DMS79 treated with DMSO at 0.1 percent for 48 hours (cell line): ENCODE results near the gene IPO11.
"Not testable (repeated sequence)": the region's sequence is repeated elsewhere in the genome, so short reads cannot be mapped to it uniquely, and the experiment has no call there.

Experiments used
- DNase-seq: peaks from one replicate; lab custom pipeline; 2025; lab: John Stamatoyannopoulos, UW

IPO11 gene

GRCh38 chr5:62645223-62645622 is 232.7 kb downstream of the IPO11 start:
- DNase-seq: no peak

DNA sequence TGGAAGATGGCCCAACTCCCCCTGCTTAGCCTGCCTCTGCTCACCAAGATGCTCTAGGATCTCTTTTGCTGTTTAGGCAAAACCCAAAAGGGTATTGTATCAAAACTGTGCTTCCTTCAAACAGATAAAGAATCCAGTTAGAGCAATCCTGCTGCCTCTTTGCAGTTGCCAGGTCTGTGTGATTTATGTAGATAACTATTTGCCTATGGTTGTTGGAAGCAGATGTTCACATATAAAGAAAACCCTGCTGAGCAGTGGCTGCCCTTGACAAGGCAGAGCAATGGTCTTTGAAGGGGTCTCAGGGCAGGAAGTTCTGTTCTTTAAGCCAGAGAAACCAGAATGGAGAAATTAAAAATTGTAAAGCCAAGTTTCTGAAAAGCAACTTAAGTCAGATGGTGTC is 234.7 kb downstream of the IPO11 start:
- no peak for DNase-seq

GRCh38 chr5:62649025-62649424 is 236.5 kb downstream of the IPO11 start:
- no peak for DNase-seq

- DNase-seq: no peak
Observed at GRCh38 chr5:62649476-62650113, 237.0 kb downstream of the IPO11 start.

- DNase-seq: no peak
Observed at GRCh38 chr5:62650197-62650596, 237.6 kb downstream of the IPO11 start.

- no peak for DNase-seq
Observed at GRCh38 chr5:62652225-62652624, 239.7 kb downstream of the IPO11 start.

- DNase-seq: no peak
Observed at GRCh38 chr5:62653001-62653863, 240.7 kb downstream of the IPO11 start.

DNA sequence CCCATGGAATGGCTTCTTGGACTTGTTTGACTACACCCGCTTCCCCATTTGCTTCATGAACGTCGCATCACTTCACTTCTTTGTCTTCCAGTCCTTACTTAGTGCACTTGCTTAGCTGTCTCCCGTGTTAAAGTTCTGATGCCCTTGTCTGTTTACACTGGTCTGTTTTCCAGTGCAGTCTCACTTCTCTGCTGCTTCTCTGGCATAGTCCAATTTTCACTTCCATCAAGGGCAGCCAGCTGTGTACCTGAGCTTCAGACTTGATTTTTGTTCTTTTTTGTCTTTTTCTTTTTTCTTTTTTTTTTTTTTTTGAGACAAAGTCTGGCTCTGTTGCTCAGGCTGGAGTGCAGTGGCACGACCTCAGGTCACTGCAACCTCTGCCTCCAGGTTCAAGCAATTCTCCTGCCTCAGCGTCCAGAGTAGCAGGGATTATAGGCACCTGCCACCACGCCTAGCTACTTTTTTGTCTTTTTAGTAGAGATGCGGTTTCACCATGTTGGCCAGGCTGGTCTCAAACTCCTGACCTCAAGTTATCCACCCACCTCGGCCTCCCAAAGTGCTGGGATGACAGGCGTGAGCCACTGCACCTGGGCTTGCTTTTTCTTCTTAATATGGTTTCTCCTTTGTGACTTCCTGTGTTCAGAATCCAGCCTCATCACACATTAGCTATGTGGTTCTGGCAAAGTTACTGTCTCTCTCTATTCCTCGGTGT is 241.5 kb downstream of the IPO11 start:
- no peak for DNase-seq

- not testable (repeated sequence) for DNase-seq
Observed at GRCh38 chr5:62657772-62658171, 245.2 kb downstream of the IPO11 start.

- no peak for DNase-seq
Observed at GRCh38 chr5:62661126-62661525, 248.6 kb downstream of the IPO11 start.

DNA sequence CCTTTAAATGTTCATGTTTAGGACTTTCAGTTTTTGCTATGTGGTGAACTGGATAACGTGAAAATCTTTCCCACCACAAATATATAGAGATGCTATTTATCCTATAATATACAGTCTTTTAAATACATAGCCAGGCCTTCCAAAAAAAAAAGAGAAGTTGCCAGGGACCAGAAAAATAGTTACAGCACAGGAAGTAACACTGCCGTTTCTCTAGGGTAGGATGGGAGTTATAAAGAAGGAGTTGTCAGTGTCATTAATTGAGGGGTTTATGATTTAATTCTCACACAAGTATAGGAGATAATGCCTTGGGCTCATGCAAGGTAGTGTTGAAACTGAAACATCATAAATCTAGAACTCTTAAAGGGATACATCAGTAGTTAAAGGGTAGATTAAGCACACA is 250.0 kb downstream of the IPO11 start:
- no peak for DNase-seq

DNA sequence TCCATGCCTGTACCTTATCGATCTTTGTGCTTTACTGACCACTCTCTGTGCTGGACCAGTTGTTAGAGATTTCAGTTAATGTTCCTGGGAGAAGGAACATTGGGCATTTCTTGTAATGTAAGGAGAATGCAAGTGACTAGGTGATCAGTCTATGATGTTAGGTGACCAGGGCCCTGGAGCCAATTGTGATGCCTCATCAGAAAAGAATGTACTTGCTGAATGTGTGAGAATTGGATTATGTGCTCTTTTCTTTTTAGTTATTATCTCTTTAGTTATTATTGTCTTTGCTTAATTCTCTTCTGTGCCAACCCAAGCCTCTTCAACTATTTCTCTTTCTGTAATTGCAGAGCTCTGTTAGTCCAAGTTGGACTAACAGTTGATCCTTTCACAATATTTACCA is 258.9 kb downstream of the IPO11 start:
- no peak for DNase-seq

GRCh38 chr5:62676596-62676995 is 264.0 kb downstream of the IPO11 start:
- DNase-seq: not testable (repeated sequence)
